Activated CD8-positive, alpha-beta memory T cell treated with anti-CD3 and anti-CD28 coated beads, Interleukin-2, amount 10 ng/mL, durations not matched to agents 7 days and 5 days (primary cell): ENCODE results near the gene SLC2A4. TPM values are rescaled to one million over a fixed set of nuclear protein-coding genes. Genes with fewer than 3 reads are reported as not detected.
A peak's percentile ranks its signal among the peaks of the same experiment; 100 is the strongest.
"Not testable (repeated sequence)": the region's sequence is repeated elsewhere in the genome, so short reads cannot be mapped to it uniquely, and the experiment has no call there.

ENCODE experiments used
- ATAC-seq: fragments of 150-1000 bp; cut with Tn5 transposase; one replicate; pipeline ENCODE4 v1.10.0; 2021; ENCODE audit warnings: moderate library complexity
- CTCF ChIA-PET: fragments of 350-600 bp; sonication (Branson Sonifier 250); formaldehyde crosslinking; loops from one replicate; lab custom pipeline; 2021; ENCODE audit warnings: antibody characterized with exemption; lab: Charles Lee
- DNase-seq: peaks from one replicate; pipeline ENCODE4 v3.0.0-alpha.2; 2020
- H3K27ac Mint-ChIP-seq: one replicate; pipeline ENCODE4 v1.8.0; 2021; ENCODE audit warnings: mild to moderate bottlenecking, mixed read lengths
- H3K27me3 Mint-ChIP-seq: one replicate; pipeline ENCODE4 v1.8.0; 2021; ENCODE audit warnings: mixed read lengths
- H3K36me3 Mint-ChIP-seq: one replicate; pipeline ENCODE4 v1.8.0; 2021; ENCODE audit warnings: mild to moderate bottlenecking, mixed read lengths
- H3K4me1 Mint-ChIP-seq: one replicate; pipeline ENCODE4 v1.8.0; 2021; ENCODE audit warnings: mixed read lengths
- H3K4me3 Mint-ChIP-seq: one replicate; pipeline ENCODE4 v1.8.0; 2021; ENCODE audit warnings: mild to moderate bottlenecking, moderate library complexity, mixed read lengths
- H3K9me3 Mint-ChIP-seq: one replicate; pipeline ENCODE4 v1.8.0; 2022; ENCODE audit warnings: low read depth, mixed read lengths
- total RNA-seq, 2 experiments: library from RNA; stranded (reverse); gene quantifications; one replicate each; pipeline ENCODE4 v1.2.3, GENCODE V29; 2021

Gene SLC2A4
- total RNA-seq, 2 experiments from 2014 or later, result not detected

DNA sequence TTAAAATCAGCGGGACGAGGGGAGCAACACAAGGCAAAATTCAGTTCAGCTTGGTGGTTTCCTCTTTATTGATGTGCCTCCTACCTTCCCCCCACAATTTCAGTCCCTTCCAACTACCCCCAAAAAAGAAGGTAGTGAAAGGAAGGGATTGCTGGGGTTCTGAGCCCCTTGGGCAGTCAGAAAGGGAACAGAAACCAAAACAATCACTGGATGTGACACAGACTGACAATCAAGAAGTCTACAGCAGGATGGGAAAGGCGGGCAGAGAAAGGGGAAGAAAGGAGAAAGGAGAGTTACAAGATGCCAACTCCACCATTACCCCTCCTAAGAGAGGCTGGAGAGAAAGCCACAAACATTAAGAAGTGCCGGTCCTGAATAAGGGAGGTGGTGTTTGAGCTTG lies 41.1 kb upstream of the SLC2A4 start:
- CTCF ChIA-PET, result interaction anchor here (1.6 to 4.1 kb wide), 3 partner anchors 11 to 56 kb away, joined by 4 to 18 read pairs (median 13); partner anchors contain the start of genes ACADVL, CTDNEP1, DLG4 and ELP5
- Mint-ChIP-seq H3K9me3 (no peaks in the 10 kb centered on the region), H3K4me1 (peaks cover 50% of the 10 kb centered on the region), H3K4me3 (peak overlapping the region; percentile 86), H3K27me3 (no peaks in the 10 kb centered on the region), H3K36me3 (peaks cover 33% of the 10 kb centered on the region), H3K27ac (peak overlapping the region; percentile 79)
- DNase-seq, result no peak
- no peak for ATAC-seq

- Mint-ChIP-seq H3K4me3 (peak overlapping the region; percentile 86), H3K36me3 (peaks cover 32% of the 10 kb centered on the region), H3K9me3 (no peaks in the 10 kb centered on the region), H3K4me1 (peaks cover 44% of the 10 kb centered on the region), H3K27me3 (no peaks in the 10 kb centered on the region), H3K27ac (peak overlapping the region; percentile 98)
- no peak for DNase-seq
- ATAC-seq, result no peak
- CTCF ChIA-PET, result interaction anchor here (0.8 to 4.1 kb wide), 6 partner anchors 10 to 230 kb away, joined by 3 to 18 read pairs (median 5); partner anchors contain the start of genes ACADVL, CTDNEP1, DLG4 and ELP5
Observed at GRCh38 chr17:7241090-7241733, 40.3 kb upstream of the SLC2A4 start.

- DNase-seq, result peak; percentile 95
Observed at GRCh38 chr17:7241783-7242716, 39.5 kb upstream of the SLC2A4 start, which contains the start of gene GABARAP. GABARAP (minus strand) TSS chr17:7242449; CDS start chr17:7242330, 119 bp downstream.

DNA sequence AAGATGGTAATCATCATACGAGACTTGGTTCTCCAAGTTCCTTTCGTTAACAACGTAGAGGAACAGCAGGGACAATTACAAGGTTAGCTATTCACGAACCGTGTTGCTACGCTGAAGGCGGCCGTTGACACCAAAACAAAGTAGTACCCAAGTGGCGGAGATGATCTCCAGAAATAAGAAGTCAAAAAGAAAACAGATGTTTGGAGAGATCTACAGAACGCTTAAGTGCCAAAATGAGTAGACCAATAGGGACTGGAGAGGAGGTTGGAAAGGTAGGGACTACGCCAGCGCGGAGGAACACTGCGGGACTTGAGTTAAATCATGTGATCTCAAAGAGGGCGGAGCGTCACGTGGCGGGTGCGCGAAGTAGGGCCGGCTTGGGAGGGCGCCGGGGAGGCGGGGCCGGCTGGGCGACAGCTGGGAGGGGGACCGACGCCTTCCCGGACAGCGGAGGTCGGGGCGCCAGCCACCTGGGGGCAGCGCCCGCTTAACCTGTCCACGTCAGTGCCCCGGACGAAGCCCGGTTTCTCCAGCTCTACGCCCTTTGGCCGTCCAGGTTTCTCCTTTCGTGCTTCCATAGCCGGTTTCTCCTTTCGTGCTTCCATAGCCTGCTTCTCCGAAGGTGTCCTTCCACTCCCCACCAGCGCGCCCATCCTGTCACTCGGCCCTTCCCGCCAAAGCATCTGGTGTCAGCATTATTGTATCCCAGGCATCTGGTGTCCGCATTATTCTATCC lies 38.6 kb upstream of the SLC2A4 start:
- H3K4me3 Mint-ChIP-seq, result peak overlapping the region; percentile 86
- DNase-seq (peak; percentile 95), ATAC-seq (peak; percentile 54)
- peak overlapping the region; percentile 98 for H3K27ac Mint-ChIP-seq
- H3K36me3 Mint-ChIP-seq, result peaks cover 31% of the 10 kb centered on the region
- no peaks in the 10 kb centered on the region for H3K27me3 Mint-ChIP-seq
- no peaks in the 10 kb centered on the region for H3K9me3 Mint-ChIP-seq
- CTCF ChIA-PET, result interaction anchor here (0.8 to 4.1 kb wide), 8 partner anchors 8 to 203 kb away, joined by 3 to 18 read pairs (median 4); partner anchors contain the start of genes ACADVL, CTDNEP1, DLG4 and ELP5
- peaks cover 38% of the 10 kb centered on the region for H3K4me1 Mint-ChIP-seq

More at GRCh38 chr17:7241783-7242716, 39.5 kb upstream of the SLC2A4 start, which contains the start of gene GABARAP:
- peak within 1 kb of the TSS; percentile 86 for H3K4me3 Mint-ChIP-seq
- H3K4me1 Mint-ChIP-seq, result peaks cover 42% of the 10 kb centered on the region
- H3K27ac Mint-ChIP-seq, result peak within 1 kb of the TSS; percentile 98
- H3K9me3 Mint-ChIP-seq, result no peaks in the 10 kb centered on the region
- H3K27me3 Mint-ChIP-seq, result no peaks in the 10 kb centered on the region
- peaks cover 31% of the 10 kb centered on the region for H3K36me3 Mint-ChIP-seq
- CTCF ChIA-PET, result interaction anchor here (0.8 to 4.1 kb wide), 11 partner anchors 9 to 231 kb away, joined by 3 to 18 read pairs (median 3); partner anchors contain the start of genes ACADVL, CTDNEP1, DLG4 and ELP5
- peak; percentile 38 for ATAC-seq

DNA sequence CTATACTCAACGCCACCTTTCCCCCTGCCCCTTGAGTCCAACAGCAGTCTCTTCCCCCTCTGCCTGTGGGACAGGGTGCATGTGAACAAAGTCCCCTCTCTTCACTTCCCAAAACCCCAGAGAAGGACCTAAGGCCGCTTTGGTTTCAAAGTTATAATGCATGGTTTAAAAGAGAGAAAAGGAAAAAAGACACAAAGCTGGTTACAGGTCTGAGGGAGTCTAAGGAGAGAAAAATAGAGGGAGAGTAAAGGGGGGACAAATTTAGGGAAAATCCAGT lies 38.1 kb upstream of the SLC2A4 start:
- peaks cover 31% of the 10 kb centered on the region for H3K36me3 Mint-ChIP-seq

DNA sequence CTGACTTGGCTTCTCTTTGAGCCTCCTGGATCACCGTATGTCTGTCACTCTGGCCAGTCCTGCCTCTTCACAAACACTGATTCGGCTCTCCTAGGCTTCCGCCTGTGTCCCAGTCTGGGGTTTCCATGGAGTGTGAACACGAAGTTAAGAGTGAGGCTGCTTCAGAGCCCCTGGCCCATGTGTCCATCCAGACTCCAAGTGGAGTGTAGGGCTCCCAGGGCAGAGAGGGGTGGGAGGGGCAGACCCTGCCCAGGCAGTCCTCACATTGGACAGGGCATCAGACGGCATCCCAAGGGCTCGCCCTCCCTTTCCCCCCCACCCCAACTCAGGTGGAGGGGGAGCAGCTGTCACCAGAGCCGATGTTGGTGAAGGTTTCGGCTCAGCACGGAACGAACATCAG lies 37.7 kb upstream of the SLC2A4 start:
- H3K27me3 Mint-ChIP-seq, ATAC-seq, H3K4me3 Mint-ChIP-seq, H3K9me3 Mint-ChIP-seq: not testable (repeated sequence)
- H3K27ac Mint-ChIP-seq, result peak overlapping the region; percentile 71
- CTCF ChIA-PET, result interaction anchor here (2.0 to 4.1 kb wide), 2 partner anchors 24 to 53 kb away, joined by 5 to 13 read pairs; partner anchors contain the start of genes ACADVL and DLG4
- DNase-seq, result peak; percentile 40
- H3K36me3 Mint-ChIP-seq, result peaks cover 31% of the 10 kb centered on the region
- H3K4me1 Mint-ChIP-seq, result peaks cover 42% of the 10 kb centered on the region

More for the DNA sequence above, 38.1 kb upstream of the SLC2A4 start:
- peak overlapping the region; percentile 86 for H3K4me3 Mint-ChIP-seq
- DNase-seq (no peak), ATAC-seq (no peak)
- H3K4me1 Mint-ChIP-seq, result peaks cover 38% of the 10 kb centered on the region
- H3K27me3 Mint-ChIP-seq, result no peaks in the 10 kb centered on the region
- CTCF ChIA-PET, result interaction anchor here (1.2 to 4.1 kb wide), 7 partner anchors 8 to 202 kb away, joined by 3 to 18 read pairs (median 5); partner anchors contain the start of genes ACADVL, CTDNEP1, DLG4 and ELP5
- H3K27ac Mint-ChIP-seq, result peak overlapping the region; percentile 78
- no peaks in the 10 kb centered on the region for H3K9me3 Mint-ChIP-seq

- no peak overlapping the region for H3K27ac Mint-ChIP-seq
Observed at GRCh38 chr17:7246779-7247178, 34.7 kb upstream of the SLC2A4 start.

GRCh38 chr17:7248796-7249195 lies 32.7 kb upstream of the SLC2A4 start:
- CTCF ChIA-PET, result no interaction called here
- H3K9me3 Mint-ChIP-seq, result no peaks in the 10 kb centered on the region
- H3K4me1 Mint-ChIP-seq, result peaks cover 41% of the 10 kb centered on the region
- no peaks in the 10 kb centered on the region for H3K27me3 Mint-ChIP-seq
- no peak for DNase-seq
- H3K4me3 Mint-ChIP-seq, result no peak overlapping the region
- peaks cover 23% of the 10 kb centered on the region for H3K36me3 Mint-ChIP-seq
- H3K27ac Mint-ChIP-seq, result no peak overlapping the region
- ATAC-seq, result no peak

More at GRCh38 chr17:7246779-7247178, 34.7 kb upstream of the SLC2A4 start:
- no peak for ATAC-seq
- Mint-ChIP-seq H3K36me3 (peaks cover 18% of the 10 kb centered on the region), H3K9me3 (no peaks in the 10 kb centered on the region), H3K27me3 (no peaks in the 10 kb centered on the region), H3K4me1 (peaks cover 40% of the 10 kb centered on the region), H3K4me3 (no peak overlapping the region)
- CTCF ChIA-PET, result no interaction called here
- no peak for DNase-seq

- peaks cover 46% of the 10 kb centered on the region for H3K4me1 Mint-ChIP-seq
- ATAC-seq (no peak), DNase-seq (no peak)
- CTCF ChIA-PET, result no interaction called here
- peaks cover 24% of the 10 kb centered on the region for H3K36me3 Mint-ChIP-seq
- H3K9me3 Mint-ChIP-seq, result no peaks in the 10 kb centered on the region
- H3K4me3 Mint-ChIP-seq, result peak overlapping the region; percentile 91
- H3K27ac Mint-ChIP-seq, result peak overlapping the region; percentile 50
- H3K27me3 Mint-ChIP-seq, result no peaks in the 10 kb centered on the region
Observed at GRCh38 chr17:7249214-7249613, 32.3 kb upstream of the SLC2A4 start.

GRCh38 chr17:7249830-7250229 lies 31.7 kb upstream of the SLC2A4 start:
- DNase-seq (no peak), ATAC-seq (no peak)
- Mint-ChIP-seq H3K4me3 (peak overlapping the region; percentile 91), H3K27ac (peak overlapping the region; percentile 91), H3K27me3 (no peaks in the 10 kb centered on the region), H3K9me3 (no peaks in the 10 kb centered on the region), H3K36me3 (peaks cover 23% of the 10 kb centered on the region), H3K4me1 (peaks cover 46% of the 10 kb centered on the region)
- CTCF ChIA-PET, result interaction anchor here (2.5 kb wide), 1 partner anchor 8 kb away, joined by 18 read pairs; the partner anchor contains the start of gene GABARAP

GRCh38 chr17:7250695-7251627 lies 30.6 kb upstream of the SLC2A4 start:
- ATAC-seq, result peak; percentile 0
- H3K9me3 Mint-ChIP-seq, result no peaks in the 10 kb centered on the region
- H3K4me1 Mint-ChIP-seq, result peaks cover 46% of the 10 kb centered on the region
- CTCF ChIA-PET, result interaction anchor here (0.5 to 2.5 kb wide), 8 partner anchors 9 to 868 kb away, joined by 3 to 18 read pairs (median 4); partner anchors contain the start of genes ACADVL, DLG4, GABARAP and PHF23
- H3K4me3 Mint-ChIP-seq, result peak overlapping the region; percentile 91
- H3K27ac Mint-ChIP-seq, result peak overlapping the region; percentile 99
- H3K36me3 Mint-ChIP-seq, result peaks cover 22% of the 10 kb centered on the region
- no peak for DNase-seq
- H3K27me3 Mint-ChIP-seq, result no peaks in the 10 kb centered on the region
